Neuronal stem cell (in vitro differentiated cells): ENCODE results near the gene IER2. TPM values are rescaled to one million over a fixed set of nuclear protein-coding genes. Genes with fewer than 3 reads are reported as not detected.
A peak's percentile ranks its signal among the peaks of the same experiment; 100 is the strongest.

Experiments
- DNase-seq: peaks from one replicate; pipeline ENCODE4 v3.0.0-alpha.2; 2013; ENCODE audit warnings: low spot score
- H2AFZ ChIP-seq: one replicate; pipeline ENCODE4 v1.6.1; 2013; ENCODE audit warnings: mild to moderate bottlenecking, low read length, inconsistent platforms
- H2AK5ac ChIP-seq: 2 replicates; pipeline ENCODE4 v1.6.1; 2013; ENCODE audit warnings: low read depth, mild to moderate bottlenecking, inconsistent platforms, low read length, moderate library complexity, mixed read lengths
- H2BK120ac ChIP-seq: 2 replicates; pipeline ENCODE4 v1.6.1; 2013; ENCODE audit warnings: low read depth, mild to moderate bottlenecking, inconsistent platforms, low read length, moderate library complexity, mixed read lengths
- H2BK12ac ChIP-seq: one replicate; pipeline ENCODE4 v1.6.1; 2013; ENCODE audit warnings: low read length, inconsistent platforms
- H2BK15ac ChIP-seq: 2 replicates; pipeline ENCODE4 v1.6.1; 2013; ENCODE audit warnings: mild to moderate bottlenecking, low read length, inconsistent platforms, mixed read lengths
- H2BK5ac ChIP-seq: one replicate; pipeline ENCODE4 v1.6.1; 2013; ENCODE audit warnings: inconsistent platforms, mild to moderate bottlenecking, low read length, moderate library complexity
- H3K14ac ChIP-seq: one replicate; pipeline ENCODE4 v1.6.1; 2013; ENCODE audit warnings: low read length, inconsistent platforms
- H3K18ac ChIP-seq: 2 replicates; pipeline ENCODE4 v1.6.1; 2013; ENCODE audit warnings: low read length, inconsistent platforms
- H3K23ac ChIP-seq: 2 replicates; pipeline ENCODE4 v1.6.1; 2013; ENCODE audit warnings: low read depth, mild to moderate bottlenecking, mixed read lengths, low read length, inconsistent platforms; ENCODE audit not compliant: poor library complexity
- H3K27ac ChIP-seq: replicated peaks from 3 replicates; pipeline ENCODE4 v1.5.1; 2013; ENCODE audit warnings: low read length, inconsistent platforms
- H3K27me3 ChIP-seq, 3 experiments: 2 replicates each; pipeline ENCODE4 v1.6.1; 2013; ENCODE audit warnings: low read length in 3 of 3, mild to moderate bottlenecking in 2 of 3, inconsistent platforms in 1 of 3, low read depth in 1 of 3, mixed read lengths in 1 of 3, moderate library complexity in 1 of 3; ENCODE audit not compliant: control insufficient read depth in 3 of 3, insufficient read depth in 3 of 3
- H3K36me3 ChIP-seq, 2 donors: replicated peaks in 1 of 2; 2 replicates each; pipeline ENCODE4 v1.6.1; 2013; ENCODE audit warnings: low read length in 2 of 2; ENCODE audit not compliant: control insufficient read depth in 2 of 2, insufficient read depth in 2 of 2
- H3K4ac ChIP-seq: 2 replicates; pipeline ENCODE4 v1.6.1; 2013; ENCODE audit warnings: inconsistent platforms, mild to moderate bottlenecking, low read length, moderate library complexity
- H3K4me1 ChIP-seq, 2 donors: 1 replicate in 1 of 2; 2 replicates in 1 of 2; pipeline ENCODE4 v1.6.1; 2013; ENCODE audit warnings: low read length in 2 of 2, low read depth in 1 of 2; ENCODE audit not compliant: control insufficient read depth in 2 of 2, insufficient read depth in 1 of 2
- H3K4me2 ChIP-seq: one replicate; pipeline ENCODE4 v1.6.1; 2013; ENCODE audit warnings: mild to moderate bottlenecking, low read length, inconsistent platforms; ENCODE audit not compliant: insufficient read depth, poor library complexity, severe bottlenecking
- H3K4me3 ChIP-seq, 2 donors: 2 replicates each; pipeline ENCODE4 v1.5.1; 2013; ENCODE audit warnings: low read length in 2 of 2, mild to moderate bottlenecking in 2 of 2, inconsistent platforms in 1 of 2, moderate library complexity in 1 of 2
- H3K79me1 ChIP-seq: one replicate; pipeline ENCODE4 v1.6.1; 2013; ENCODE audit warnings: low read depth, mild to moderate bottlenecking, inconsistent platforms, low read length, moderate library complexity
- H3K9ac ChIP-seq: one replicate; pipeline ENCODE4 v1.6.1; 2013; ENCODE audit warnings: mild to moderate bottlenecking, low read depth, low read length, inconsistent platforms; ENCODE audit not compliant: poor library complexity
- H3K9me3 ChIP-seq, 2 donors: replicated peaks in 1 of 2; 2 replicates each; pipeline versions ENCODE3 to v1.6.1; 2013; ENCODE audit warnings: low read length in 2 of 2, mild to moderate bottlenecking in 2 of 2, inconsistent platforms in 1 of 2, low read depth in 1 of 2, mixed read lengths in 1 of 2, moderate library complexity in 1 of 2; ENCODE audit not compliant: control insufficient read depth in 2 of 2, insufficient read depth in 1 of 2
- H4K8ac ChIP-seq: one replicate; pipeline ENCODE4 v1.6.1; 2013; ENCODE audit warnings: low read depth, mild to moderate bottlenecking, inconsistent platforms, low read length, moderate library complexity
- H4K91ac ChIP-seq: one replicate; pipeline ENCODE4 v1.6.1; 2013; ENCODE audit warnings: low read length, low read depth, mild to moderate bottlenecking, inconsistent platforms; ENCODE audit not compliant: poor library complexity
- WGBS, 2 donors: extraction: QIAGEN DNeasy Blood & Tissue Kit; methylation state at CpG; one replicate each; pipeline ENCODE4 v1.1.7; 2013; ENCODE audit warnings: missing lambda C conversion rate in 2 of 2, mixed read lengths in 1 of 2; ENCODE audit not compliant: insufficient read length in 2 of 2, insufficient replicate concordance in 1 of 2; ENCODE audit errors: extremely low coverage in 2 of 2; 5-methylcytosine and 5-hydroxymethylcytosine counted together
- polyA plus RNA-seq, 2 experiments: library from polyadenylated mRNA; stranded (reverse); fragments of 200-250 nt; gene quantifications; one replicate each; pipeline ENCODE4 v1.2.3, GENCODE V29; 2013

Gene IER2
- polyA plus RNA-seq (2013, experiment 1 of 2), result 64.6 TPM
- polyA plus RNA-seq (2013, experiment 2 of 2), result 64.5 TPM

DNA sequence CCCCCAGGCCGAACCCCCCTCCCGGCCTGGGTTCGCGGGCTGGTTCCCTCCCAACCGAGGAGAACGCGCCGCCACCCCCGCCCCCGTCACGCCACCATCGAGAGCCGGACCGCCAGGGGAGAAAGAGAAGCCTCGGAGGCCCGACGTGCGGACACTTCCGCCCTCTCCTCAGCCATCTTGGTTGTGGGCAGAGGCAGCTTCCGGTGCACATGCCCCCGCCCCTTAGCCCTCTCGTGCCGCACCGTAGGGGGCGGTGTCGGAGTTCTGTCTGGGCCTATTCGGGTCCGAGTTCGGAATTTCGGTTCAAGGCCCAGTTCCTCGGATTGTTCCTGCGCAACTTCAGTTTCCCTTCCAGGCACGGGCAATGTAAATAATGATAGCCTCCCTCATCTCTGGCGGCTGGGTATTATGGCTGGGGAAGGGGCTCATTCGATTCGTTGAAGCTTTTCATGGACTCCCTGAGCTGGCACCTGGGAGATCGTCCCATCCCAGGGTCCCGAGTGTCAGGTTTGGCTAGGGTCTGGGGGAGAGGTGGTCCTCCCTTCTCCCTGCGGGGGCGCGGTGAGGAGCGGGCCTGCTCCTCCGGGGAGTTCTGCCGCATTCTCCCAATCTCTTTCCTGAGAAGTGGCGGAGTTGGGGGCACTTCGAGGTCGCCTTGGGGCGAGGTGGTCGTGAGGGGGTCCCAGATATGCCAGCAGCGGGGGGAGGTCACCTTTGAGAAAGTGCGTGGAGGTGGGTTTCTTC is at the start of gene IER2, which contains the start of gene STX10:
IER2 (plus strand) TSS at position 225 of the 744 bp plus-strand sequence. CDS start 2,776 bp downstream, outside the sequence.
STX10 (minus strand) TSS at position 189 of the 744 bp plus-strand sequence. CDS start 202 bp downstream, outside the sequence.
- Histone ChIP-seq H2BK12ac (peak within 1 kb of the TSS; percentile 2), H3K79me1 (peaks cover 13% of the 10 kb centered on the region), H3K14ac (peak within 1 kb of the TSS; percentile 75), H3K4ac (peak within 1 kb of the TSS; percentile 53), H4K91ac (no peak within 1 kb of the TSS), H3K4me3 (peak within 1 kb of the TSS; percentile 69 to 94), H2BK120ac (peak within 1 kb of the TSS; percentile 38), H3K27ac (peak within 1 kb of the TSS; percentile 81), H3K36me3 (peaks cover 0 to 14% of the 10 kb centered on the region in 2 donors), H3K9me3 (no peaks in the 10 kb centered on the region), H3K9ac (peak within 1 kb of the TSS; percentile 97), H2BK15ac (peak within 1 kb of the TSS; percentile 83), H2BK5ac (peak within 1 kb of the TSS; percentile 95), H3K4me1 (peaks cover 3 to 6% of the 10 kb centered on the region in 2 donors), H3K18ac (peak within 1 kb of the TSS; percentile 96), H3K4me2 (peak within 1 kb of the TSS; percentile 84), H3K27me3 (no peaks in the 10 kb centered on the region), H3K23ac (peak within 1 kb of the TSS; percentile 92), H4K8ac (no peak within 1 kb of the TSS), H2AFZ (peak within 1 kb of the TSS; percentile 94), H2AK5ac (peak within 1 kb of the TSS; percentile 99)
- no CpG with 5 or more reads among the region's 51 CpGs for WGBS, 2 donors
- peak; percentile 80 for DNase-seq

DNA sequence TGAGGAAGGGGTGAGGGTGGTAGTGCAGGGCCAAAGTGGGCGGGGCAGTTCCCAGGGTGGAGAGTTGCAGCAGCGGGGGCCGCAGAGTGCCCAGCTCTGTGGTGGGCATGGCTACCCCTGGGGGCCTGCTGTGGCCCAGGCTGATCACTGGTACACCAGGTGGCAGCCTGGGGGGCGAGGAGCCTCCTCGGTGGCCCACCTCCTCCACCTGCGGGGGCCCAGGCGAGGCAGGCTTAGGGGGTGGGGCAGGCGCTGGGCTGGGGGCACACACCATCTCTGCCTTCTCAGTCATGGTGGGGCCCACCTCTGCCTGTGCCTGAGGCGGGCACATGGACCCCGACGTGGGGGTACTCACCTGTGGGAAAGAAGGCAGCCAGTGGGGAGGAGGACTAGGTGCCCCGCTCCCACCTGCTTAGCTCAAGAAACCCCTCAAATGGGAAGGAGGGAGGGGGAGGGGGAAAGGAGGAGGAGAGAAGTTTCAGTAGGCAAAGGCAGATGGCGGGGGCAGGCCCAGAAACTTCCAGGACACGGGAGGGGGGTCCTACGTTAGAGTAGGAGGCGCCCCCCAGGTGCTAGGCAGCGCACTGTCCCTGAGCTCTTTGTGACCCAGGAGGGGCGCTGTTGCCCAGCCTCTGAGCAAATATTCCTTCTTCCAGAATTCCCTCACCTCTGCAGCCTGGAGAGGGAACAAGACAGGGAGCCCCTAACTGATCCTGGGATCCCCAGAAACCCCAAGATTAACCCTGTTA is 49.2 kb upstream of the IER2 start:
- H3K4me1 ChIP-seq, result peaks cover 4 to 12% of the 10 kb centered on the region in 2 donors
- peak overlapping the region; percentile 71 for H2BK15ac ChIP-seq
- H3K27me3 ChIP-seq, result peaks cover 25 to 60% (median 58%) of the 10 kb centered on the region in 3 experiments
- H3K18ac ChIP-seq, result no peak overlapping the region
- H2AFZ ChIP-seq, result no peak overlapping the region
- no peak overlapping the region for H3K23ac ChIP-seq
- peak overlapping the region; percentile 50 for H3K9ac ChIP-seq
- no peak overlapping the region for H3K4me3 ChIP-seq
- no peak overlapping the region for H3K4me2 ChIP-seq
- no peak overlapping the region for H2BK5ac ChIP-seq
- no peak for DNase-seq
- peaks cover 3 to 8% of the 10 kb centered on the region in 2 donors for H3K36me3 ChIP-seq
- peak overlapping the region; percentile 75 for H2AK5ac ChIP-seq
- H3K27ac ChIP-seq, result no peak overlapping the region
- no peak overlapping the region for H3K14ac ChIP-seq
- no CpG with 5 or more reads among the region's 18 CpGs for WGBS, 2 donors
- no peak overlapping the region for H3K4ac ChIP-seq
- H4K8ac ChIP-seq, result no peak overlapping the region
- H2BK12ac ChIP-seq, result peak overlapping the region; percentile 58
- H4K91ac ChIP-seq, result no peak overlapping the region
- peak overlapping the region; percentile 67 for H2BK120ac ChIP-seq
- no peaks in the 10 kb centered on the region for H3K79me1 ChIP-seq
- H3K9me3 ChIP-seq, result peaks cover 8 to 9% of the 10 kb centered on the region in 2 donors

GRCh38 chr19:13101590-13102415 is 48.4 kb upstream of the IER2 start:
- Histone ChIP-seq H3K23ac (no peak overlapping the region), H3K4ac (no peak overlapping the region), H3K18ac (no peak overlapping the region), H3K27ac (no peak overlapping the region), H3K4me2 (no peak overlapping the region), H2BK12ac (no peak overlapping the region), H3K9me3 (peaks cover 8 to 9% of the 10 kb centered on the region in 2 donors), H3K36me3 (peaks cover 3 to 8% of the 10 kb centered on the region in 2 donors), H3K27me3 (peaks cover 25 to 55% (median 52%) of the 10 kb centered on the region in 3 experiments), H2AK5ac (no peak overlapping the region), H3K9ac (peak overlapping the region; percentile 1), H3K4me1 (peaks cover 4 to 9% of the 10 kb centered on the region in 2 donors), H3K79me1 (no peaks in the 10 kb centered on the region), H2BK5ac (peak overlapping the region; percentile 58), H4K91ac (no peak overlapping the region), H4K8ac (no peak overlapping the region), H2BK15ac (peak overlapping the region; percentile 7), H3K14ac (no peak overlapping the region), H2BK120ac (no peak overlapping the region), H2AFZ (peak overlapping the region; percentile 93), H3K4me3 (peak overlapping the region in 1 of 2 donors; percentile 51)
- no CpG with 5 or more reads among the region's 7 CpGs for WGBS, 2 donors
- DNase-seq, result no peak
